Keratinocyte (primary cell): ENCODE data around the gene TUBB6. TPM values are rescaled to one million over a fixed set of nuclear protein-coding genes. Genes with fewer than 3 reads are reported as not detected.

Source experiments
- DNase-seq: peaks from one replicate; pipeline ENCODE4 v3.0.0-alpha.2; 2011; ENCODE audit warnings: low read depth, missing footprints, low spot score
- FAIRE-seq: peaks from 2 replicates; lab custom pipeline; 2011; peaks lifted over from hg19 to GRCh38; lab: Jason Lieb, UNC
- H2AFZ ChIP-seq: 2 replicates; pipeline ENCODE4 v1.6.0; 2012; ENCODE audit warnings: low read length, control low read depth, inconsistent platforms; ENCODE audit not compliant: control insufficient read depth
- H3K27ac ChIP-seq: 2 replicates; pipeline ENCODE4 v1.5.1; 2011; ENCODE audit warnings: low read length; ENCODE audit not compliant: control insufficient read depth, insufficient read depth
- H3K27me3 ChIP-seq: 3 replicates; pipeline ENCODE4 v1.6.0; 2011; ENCODE audit warnings: low read length; ENCODE audit not compliant: control insufficient read depth, insufficient read depth; ENCODE audit errors: extremely low read depth
- H3K36me3 ChIP-seq, 2 experiments: 2 replicates in 1 of 2; 3 replicates in 1 of 2; pipeline ENCODE4 v1.5.1; 2011; ENCODE audit warnings: low read length in 2 of 2, mild to moderate bottlenecking in 1 of 2; ENCODE audit not compliant: control insufficient read depth in 2 of 2, insufficient read depth in 2 of 2; ENCODE audit errors: extremely low read depth in 1 of 2
- H3K4me1 ChIP-seq: 3 replicates; pipeline ENCODE4 v1.5.1; 2011; ENCODE audit warnings: low read length; ENCODE audit not compliant: control insufficient read depth, insufficient read depth; ENCODE audit errors: extremely low read depth
- H3K4me2 ChIP-seq: 3 replicates; pipeline ENCODE4 v1.6.0; 2011; ENCODE audit warnings: low read depth, low read length; ENCODE audit not compliant: control insufficient read depth, insufficient read depth; ENCODE audit errors: extremely low read depth
- H3K4me3 ChIP-seq, 3 experiments: fragments of 200-600 bp in 1 of 3; sonication (generic) in 1 of 3; 2 replicates in 2 of 3; 3 replicates in 1 of 3; pipeline ENCODE4 v1.5.1; 2011 to 2016; ENCODE audit warnings: low read length in 3 of 3, mild to moderate bottlenecking in 3 of 3, control low read depth in 2 of 3, inconsistent platforms in 1 of 3, low read depth in 1 of 3, mixed read lengths in 1 of 3, mixed run types in 1 of 3, moderate library complexity in 1 of 3; ENCODE audit not compliant: control insufficient read depth in 2 of 3, insufficient read depth in 2 of 3; ENCODE audit errors: extremely low read depth in 1 of 3
- H3K79me2 ChIP-seq: 2 replicates; pipeline ENCODE4 v1.6.0; 2012; ENCODE audit warnings: low read length; ENCODE audit not compliant: control insufficient read depth, insufficient read depth
- H3K9ac ChIP-seq: 3 replicates; pipeline ENCODE4 v1.6.0; 2011; ENCODE audit warnings: low read length; ENCODE audit not compliant: control insufficient read depth, insufficient read depth; ENCODE audit errors: extremely low read depth
- H3K9me1 ChIP-seq: 3 replicates; pipeline ENCODE4 v1.6.0; 2011; ENCODE audit warnings: low read length; ENCODE audit not compliant: control insufficient read depth, insufficient read depth; ENCODE audit errors: extremely low read depth
- H3K9me3 ChIP-seq: 2 replicates; pipeline ENCODE4 v1.5.1; 2012; ENCODE audit warnings: low read depth, low read length; ENCODE audit not compliant: control insufficient read depth
- H4K20me1 ChIP-seq: 3 replicates; pipeline ENCODE4 v1.6.0; 2011; ENCODE audit warnings: low read length; ENCODE audit not compliant: control insufficient read depth, insufficient read depth; ENCODE audit errors: extremely low read depth
- EZH2 ChIP-seq: IDR thresholded peaks from one replicate; pipeline ENCODE4 v1.6.1; 2012; ENCODE audit warnings: inconsistent platforms, mild to moderate bottlenecking, low read length, moderate library complexity
- dilution Hi-C: fragments of 300-500 bp; cut with MboI; formaldehyde crosslinking; loops from one replicate; pipeline ENCODE4 v1.7.0; 2020; ENCODE audit warnings: low sequenced_read_pairs; ENCODE audit not compliant: extremely low pct_ligation_motif_present
- polyA plus RNA-seq, 5 experiments: library from polyadenylated mRNA; depleted of rRNA in 3 of 5; stranded (reverse) in 3 of 5; stranded (forward) in 1 of 5; unstranded in 1 of 5; fragments of >200 nt; gene quantifications; 1 replicate in 1 of 5; 2 replicates in 3 of 5; 3 replicates in 1 of 5; pipeline versions ENCODE4 v1.2.1 to v1.2.3, GENCODE V29; 2011 to 2012; ENCODE audit warnings: missing spikeins in 2 of 5, low read depth in 1 of 5, low replicate concordance in 1 of 5
- TF ChIP-seq, protein P1 (sequence below), 3 experiments: IDR thresholded peaks in 1 of 3; conservative IDR thresholded peaks in 1 of 3; optimal IDR thresholded peaks in 1 of 3; 2 replicates in 2 of 3; 3 replicates in 1 of 3; pipeline versions ENCODE3 to v1.5.1; 2011; ENCODE audit warnings: low read length in 3 of 3, mild to moderate bottlenecking in 3 of 3, moderate library complexity in 2 of 3, control low read depth in 1 of 3, inconsistent platforms in 1 of 3; ENCODE audit not compliant: insufficient read depth in 2 of 3; ENCODE audit errors: extremely low read depth in 1 of 3

The TUBB6 gene
- polyA plus RNA-seq, 1 donor (not counting 4 experiments of a cell fraction or from before 2014, with no cell fraction given): 479 TPM

DNA sequence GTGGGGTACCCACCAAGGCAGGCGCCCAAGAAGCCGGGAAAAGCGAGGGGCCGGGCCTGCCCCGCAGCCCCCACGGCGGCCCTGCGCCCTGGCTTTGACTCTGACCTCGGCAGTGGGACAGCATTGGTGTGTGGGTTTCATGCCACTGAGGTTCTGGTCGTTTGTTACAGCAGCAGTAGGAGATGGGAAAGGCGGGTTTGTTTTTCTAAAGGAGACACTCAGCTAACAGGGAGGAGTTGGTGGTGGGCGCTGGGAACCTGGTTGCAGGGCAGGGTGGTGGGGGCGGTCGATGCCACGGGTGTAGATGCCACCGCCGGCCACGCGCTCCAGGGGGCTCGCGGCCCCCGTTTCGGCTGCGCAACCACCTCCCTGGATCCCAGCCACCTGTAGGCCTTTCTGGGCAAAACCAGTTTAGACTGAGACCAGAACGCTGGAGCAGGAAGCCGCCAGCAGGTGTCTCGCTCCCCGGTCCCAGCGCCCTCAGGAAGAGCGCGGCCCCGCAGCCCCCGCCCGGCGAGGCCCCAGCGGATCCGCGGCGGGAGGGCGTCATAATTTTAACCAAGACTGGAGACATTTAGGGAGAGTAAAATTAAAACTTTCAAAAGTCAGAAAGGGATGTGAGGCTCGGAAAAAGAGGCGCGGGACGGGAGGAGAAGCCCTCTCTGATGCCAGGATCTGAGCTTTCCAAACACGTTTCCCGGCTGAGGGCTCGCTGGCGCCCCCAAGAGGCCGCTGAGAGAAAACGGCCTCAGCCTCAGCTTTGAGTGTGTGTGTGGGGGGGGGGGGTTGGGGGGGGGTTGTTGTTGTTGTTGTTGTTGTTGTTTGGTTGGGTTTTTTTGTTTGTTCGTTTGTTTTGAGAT is 36.4 kb upstream of the TUBB6 start:
- Histone ChIP-seq H3K9me1 (no peaks in the 10 kb centered on the region), H3K4me2 (peak overlapping the region; percentile 81), H3K27ac (peak overlapping the region; percentile 74), H3K9ac (peak overlapping the region; percentile 81), H3K27me3 (no peaks in the 10 kb centered on the region), H3K4me3 (peak overlapping the region; percentile 37 to 72 (median 71)), H3K79me2 (no peaks in the 10 kb centered on the region), H3K36me3 (no peaks in the 10 kb centered on the region), H3K9me3 (no peaks in the 10 kb centered on the region), H3K4me1 (peaks cover 4% of the 10 kb centered on the region), H2AFZ (peak overlapping the region; percentile 84), H4K20me1 (no peaks in the 10 kb centered on the region)
- no peak for DNase-seq
- TF ChIP-seq, protein P1, sequence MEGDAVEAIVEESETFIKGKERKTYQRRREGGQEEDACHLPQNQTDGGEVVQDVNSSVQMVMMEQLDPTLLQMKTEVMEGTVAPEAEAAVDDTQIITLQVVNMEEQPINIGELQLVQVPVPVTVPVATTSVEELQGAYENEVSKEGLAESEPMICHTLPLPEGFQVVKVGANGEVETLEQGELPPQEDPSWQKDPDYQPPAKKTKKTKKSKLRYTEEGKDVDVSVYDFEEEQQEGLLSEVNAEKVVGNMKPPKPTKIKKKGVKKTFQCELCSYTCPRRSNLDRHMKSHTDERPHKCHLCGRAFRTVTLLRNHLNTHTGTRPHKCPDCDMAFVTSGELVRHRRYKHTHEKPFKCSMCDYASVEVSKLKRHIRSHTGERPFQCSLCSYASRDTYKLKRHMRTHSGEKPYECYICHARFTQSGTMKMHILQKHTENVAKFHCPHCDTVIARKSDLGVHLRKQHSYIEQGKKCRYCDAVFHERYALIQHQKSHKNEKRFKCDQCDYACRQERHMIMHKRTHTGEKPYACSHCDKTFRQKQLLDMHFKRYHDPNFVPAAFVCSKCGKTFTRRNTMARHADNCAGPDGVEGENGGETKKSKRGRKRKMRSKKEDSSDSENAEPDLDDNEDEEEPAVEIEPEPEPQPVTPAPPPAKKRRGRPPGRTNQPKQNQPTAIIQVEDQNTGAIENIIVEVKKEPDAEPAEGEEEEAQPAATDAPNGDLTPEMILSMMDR (optimal IDR thresholded peaks at IDR 0.05 in 1 of 3, IDR thresholded peaks at IDR 0.05 in 1 of 3, conservative IDR thresholded peaks at IDR 0.05 in 1 of 3; ENCODE audit: extremely low read depth in 1 of 3, insufficient read depth in 2 of 3, low read length in 3 of 3): peak in 2 of 3 experiments; percentile 72 to 74
- no peak for TF ChIP-seq EZH2
- peak; percentile 63 for FAIRE-seq
- dilution Hi-C loops: no loop called here

DNA sequence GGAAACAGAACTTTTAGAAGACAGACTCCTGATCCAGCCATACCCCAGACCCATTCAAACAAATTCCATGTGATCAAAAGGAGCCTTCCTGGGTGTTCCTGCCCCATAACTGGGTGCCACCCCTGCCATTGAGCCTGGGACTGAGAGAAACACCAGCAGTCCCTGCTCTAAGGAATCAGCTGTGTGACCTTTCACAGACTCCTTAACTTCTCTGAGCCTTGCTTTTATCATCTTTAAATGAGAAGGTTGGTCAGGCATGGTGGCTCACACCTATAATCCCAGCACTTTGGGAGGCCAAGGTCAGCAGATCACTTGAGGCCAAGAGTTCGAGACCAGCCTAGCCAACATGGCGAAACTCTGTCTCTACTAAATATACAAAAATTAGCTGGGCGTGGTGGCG is 33.2 kb upstream of the TUBB6 start:
- FAIRE-seq (no peak), DNase-seq (no peak)
- H3K4me1 ChIP-seq: peaks cover 4% of the 10 kb centered on the region
- H3K9ac ChIP-seq: no peak overlapping the region
- H3K27me3 ChIP-seq: no peaks in the 10 kb centered on the region
- H2AFZ ChIP-seq: no peak overlapping the region
- H4K20me1 ChIP-seq: no peaks in the 10 kb centered on the region
- H3K4me3 ChIP-seq: no peak overlapping the region
- TF ChIP-seq EZH2: no peak
- TF ChIP-seq, protein P1 (optimal IDR thresholded peaks at IDR 0.05 in 1 of 3, IDR thresholded peaks at IDR 0.05 in 1 of 3, conservative IDR thresholded peaks at IDR 0.05 in 1 of 3; ENCODE audit: extremely low read depth in 1 of 3, insufficient read depth in 2 of 3, low read length in 3 of 3): no peak
- no peaks in the 10 kb centered on the region for H3K9me3 ChIP-seq
- dilution Hi-C loops: no loop called here
- H3K9me1 ChIP-seq: no peaks in the 10 kb centered on the region
- H3K79me2 ChIP-seq: no peaks in the 10 kb centered on the region
- no peaks in the 10 kb centered on the region for H3K36me3 ChIP-seq
- no peak overlapping the region for H3K4me2 ChIP-seq
- H3K27ac ChIP-seq: no peak overlapping the region
